Muscle layer of colon (tissue), 2 donors: ENCODE data around the gene KRT3.

Experiments used
- H3K27ac ChIP-seq: one replicate; pipeline ENCODE4 v1.7.0; 2013; ENCODE audit warnings: low read depth, mild to moderate bottlenecking, low read length, moderate library complexity
- H3K27me3 ChIP-seq, 2 donors: one replicate each; pipeline ENCODE4 v1.7.0; 2013; ENCODE audit warnings: low read length in 2 of 2, mild to moderate bottlenecking in 2 of 2; ENCODE audit not compliant: insufficient read depth in 2 of 2, control insufficient read depth in 1 of 2
- H3K36me3 ChIP-seq: one replicate; pipeline ENCODE4 v1.7.0; 2013; ENCODE audit warnings: mild to moderate bottlenecking, low read length; ENCODE audit not compliant: insufficient read depth
- H3K4me1 ChIP-seq: one replicate; pipeline ENCODE4 v1.7.0; 2013; ENCODE audit warnings: mild to moderate bottlenecking, low read length; ENCODE audit not compliant: insufficient read depth
- H3K4me3 ChIP-seq, 2 donors: one replicate each; pipeline ENCODE4 v1.7.0; 2013; ENCODE audit warnings: low read length in 2 of 2, low read depth in 1 of 2, mild to moderate bottlenecking in 1 of 2, moderate library complexity in 1 of 2
- H3K9ac ChIP-seq: one replicate; pipeline ENCODE4 v1.7.0; 2013; ENCODE audit warnings: low read length
- H3K9me3 ChIP-seq: one replicate; pipeline ENCODE4 v1.7.0; 2013; ENCODE audit warnings: mild to moderate bottlenecking, low read length
- donor health status: abdominal sarcoma.
- donor health status: Adenocarcinoma of cecum.

Gene KRT3

GRCh38 chr12:52791271-52792184, 4.4 kb downstream of the KRT3 start:
- Histone ChIP-seq H3K27me3 (peaks cover 0 to 23% of the 10 kb centered on the region in 2 donors), H3K27ac (no peak overlapping the region), H3K9ac (no peak overlapping the region), H3K36me3 (no peaks in the 10 kb centered on the region), H3K4me1 (peaks cover 3% of the 10 kb centered on the region), H3K9me3 (no peaks in the 10 kb centered on the region), H3K4me3 (no peak overlapping the region)

- no peak overlapping the region for H3K4me3 ChIP-seq
- no peaks in the 10 kb centered on the region for H3K9me3 ChIP-seq
- no peaks in the 10 kb centered on the region for H3K36me3 ChIP-seq
- peaks cover 0 to 23% of the 10 kb centered on the region in 2 donors for H3K27me3 ChIP-seq
- H3K27ac ChIP-seq: no peak overlapping the region
- H3K9ac ChIP-seq: no peak overlapping the region
- peaks cover 3% of the 10 kb centered on the region for H3K4me1 ChIP-seq
Measured at GRCh38 chr12:52790427-52791270, 5.3 kb downstream of the KRT3 start.

GRCh38 chr12:52789637-52790426, 6.1 kb downstream of the KRT3 start:
- Histone ChIP-seq H3K27ac (no peak overlapping the region), H3K9me3 (no peaks in the 10 kb centered on the region), H3K36me3 (no peaks in the 10 kb centered on the region), H3K9ac (no peak overlapping the region), H3K4me3 (no peak overlapping the region), H3K27me3 (peaks cover 0 to 23% of the 10 kb centered on the region in 2 donors), H3K4me1 (peaks cover 3% of the 10 kb centered on the region)

GRCh38 chr12:52788876-52789636, 6.9 kb downstream of the KRT3 start:
- H3K4me1 ChIP-seq: peaks cover 3% of the 10 kb centered on the region
- no peak overlapping the region for H3K9ac ChIP-seq
- no peak overlapping the region for H3K27ac ChIP-seq
- no peaks in the 10 kb centered on the region for H3K36me3 ChIP-seq
- peaks cover 0 to 23% of the 10 kb centered on the region in 2 donors for H3K27me3 ChIP-seq
- H3K9me3 ChIP-seq: no peaks in the 10 kb centered on the region
- H3K4me3 ChIP-seq: no peak overlapping the region

- Histone ChIP-seq H3K4me1 (peaks cover 3% of the 10 kb centered on the region), H3K36me3 (no peaks in the 10 kb centered on the region), H3K9me3 (no peaks in the 10 kb centered on the region), H3K27me3 (peaks cover 0 to 23% of the 10 kb centered on the region in 2 donors), H3K27ac (no peak overlapping the region), H3K4me3 (no peak overlapping the region), H3K9ac (no peak overlapping the region)
Measured at GRCh38 chr12:52788192-52788875, 7.6 kb downstream of the KRT3 start.

GRCh38 chr12:52787324-52788191, 8.4 kb downstream of the KRT3 start:
- no peaks in the 10 kb centered on the region for H3K9me3 ChIP-seq
- no peak overlapping the region for H3K9ac ChIP-seq
- no peak overlapping the region for H3K4me3 ChIP-seq
- H3K27ac ChIP-seq: no peak overlapping the region
- H3K27me3 ChIP-seq: peaks cover 0 to 23% of the 10 kb centered on the region in 2 donors
- H3K36me3 ChIP-seq: no peaks in the 10 kb centered on the region
- H3K4me1 ChIP-seq: peaks cover 3% of the 10 kb centered on the region

GRCh38 chr12:52784909-52785308, 11.0 kb downstream of the KRT3 start:
- H3K9me3 ChIP-seq: no peaks in the 10 kb centered on the region
- no peak overlapping the region for H3K9ac ChIP-seq
- no peaks in the 10 kb centered on the region for H3K4me1 ChIP-seq
- H3K36me3 ChIP-seq: no peaks in the 10 kb centered on the region
- peaks cover 0 to 7% of the 10 kb centered on the region in 2 donors for H3K27me3 ChIP-seq
- H3K4me3 ChIP-seq: no peak overlapping the region
- H3K27ac ChIP-seq: no peak overlapping the region

GRCh38 chr12:52783563-52784316, 12.2 kb downstream of the KRT3 start:
- H3K27ac ChIP-seq: no peak overlapping the region

GRCh38 chr12:52782502-52782901, 13.4 kb downstream of the KRT3 start:
- Histone ChIP-seq H3K27me3 (no peaks in the 10 kb centered on the region), H3K4me3 (no peak overlapping the region)

More at GRCh38 chr12:52783563-52784316, 12.2 kb downstream of the KRT3 start:
- Histone ChIP-seq H3K36me3 (no peaks in the 10 kb centered on the region), H3K4me3 (no peak overlapping the region), H3K27me3 (no peaks in the 10 kb centered on the region), H3K9ac (no peak overlapping the region), H3K9me3 (no peaks in the 10 kb centered on the region), H3K4me1 (no peaks in the 10 kb centered on the region)

More at GRCh38 chr12:52782502-52782901, 13.4 kb downstream of the KRT3 start:
- H3K36me3 ChIP-seq: no peaks in the 10 kb centered on the region
- no peak overlapping the region for H3K27ac ChIP-seq
- no peaks in the 10 kb centered on the region for H3K9me3 ChIP-seq
- no peak overlapping the region for H3K9ac ChIP-seq
- no peaks in the 10 kb centered on the region for H3K4me1 ChIP-seq
